Activated T-cell treated with anti-CD3 and anti-CD28 coated beads for 24 hours (primary cell): Measurements from ENCODE around the gene ADARB2.
"Not testable (repeated sequence)": the region's sequence is repeated elsewhere in the genome, so short reads cannot be mapped to it uniquely, and the experiment has no call there.

Experiments used
- DNase-seq: peaks from one replicate; pipeline ENCODE4 v3.0.0-alpha.2; 2020; ENCODE audit warnings: low read depth

The ADARB2 gene

GRCh38 chr10:1227510-1228402 lies 509.6 kb downstream of the ADARB2 start:
- no peak for DNase-seq

- not testable (repeated sequence) for DNase-seq
Measured at GRCh38 chr10:1226907-1227306, 510.4 kb downstream of the ADARB2 start.

DNA sequence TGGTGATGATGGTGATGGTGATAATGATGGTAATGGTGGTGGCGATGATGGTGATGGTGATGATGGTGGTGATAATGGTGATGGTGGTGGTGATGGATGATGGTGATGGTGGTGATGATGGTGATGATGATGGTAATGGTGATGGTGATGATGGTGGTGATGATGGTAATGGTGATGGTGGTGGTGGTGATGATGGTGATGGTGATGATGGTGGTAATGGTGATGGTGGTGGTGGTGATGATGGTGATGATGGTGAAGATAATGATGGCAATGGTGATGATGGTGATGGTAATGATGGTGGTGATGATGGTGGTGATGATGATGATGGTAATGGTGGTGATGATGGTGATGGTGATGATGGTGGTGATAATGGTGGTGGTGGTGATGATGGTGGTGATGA lies 517.5 kb downstream of the ADARB2 start:
- not testable (repeated sequence) for DNase-seq

DNA sequence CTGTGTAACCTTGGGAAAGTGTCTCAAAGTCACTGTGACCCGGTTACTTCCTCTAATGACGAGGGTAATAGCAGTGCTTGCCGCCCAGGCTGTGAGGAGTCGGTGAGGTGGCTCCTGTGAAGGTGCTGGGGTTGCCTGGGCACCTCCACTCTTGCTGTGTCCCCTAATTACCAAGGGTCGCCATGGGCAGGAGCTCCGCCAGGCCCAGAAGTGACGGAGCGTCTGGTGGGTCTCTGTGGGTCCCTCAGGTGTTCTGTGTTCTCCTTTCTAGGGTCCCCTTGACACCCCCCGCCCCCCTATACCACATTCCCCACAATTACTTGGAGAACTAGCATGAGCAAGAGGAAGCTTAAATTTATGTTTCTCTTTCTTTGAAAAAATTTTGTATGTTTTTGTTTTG lies 519.7 kb downstream of the ADARB2 start:
- no peak for DNase-seq

DNA sequence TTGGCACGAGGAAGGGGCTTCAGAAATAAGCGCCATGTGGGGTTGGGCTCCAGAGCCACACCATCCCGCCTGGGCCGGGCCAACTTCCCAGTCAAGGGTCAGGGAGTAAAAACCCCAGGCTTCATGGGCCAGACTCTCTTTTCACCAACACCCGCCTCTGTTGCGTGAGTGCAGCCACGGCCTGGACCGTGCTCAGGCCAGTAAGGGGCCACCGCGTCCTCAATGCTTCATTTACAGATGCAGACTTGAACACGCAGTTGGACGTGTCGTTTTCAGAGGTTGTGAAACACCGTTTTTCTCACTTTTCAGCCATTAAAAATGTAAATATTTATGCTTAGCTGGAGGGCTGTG lies 520.1 kb downstream of the ADARB2 start:
- no peak for DNase-seq

DNA sequence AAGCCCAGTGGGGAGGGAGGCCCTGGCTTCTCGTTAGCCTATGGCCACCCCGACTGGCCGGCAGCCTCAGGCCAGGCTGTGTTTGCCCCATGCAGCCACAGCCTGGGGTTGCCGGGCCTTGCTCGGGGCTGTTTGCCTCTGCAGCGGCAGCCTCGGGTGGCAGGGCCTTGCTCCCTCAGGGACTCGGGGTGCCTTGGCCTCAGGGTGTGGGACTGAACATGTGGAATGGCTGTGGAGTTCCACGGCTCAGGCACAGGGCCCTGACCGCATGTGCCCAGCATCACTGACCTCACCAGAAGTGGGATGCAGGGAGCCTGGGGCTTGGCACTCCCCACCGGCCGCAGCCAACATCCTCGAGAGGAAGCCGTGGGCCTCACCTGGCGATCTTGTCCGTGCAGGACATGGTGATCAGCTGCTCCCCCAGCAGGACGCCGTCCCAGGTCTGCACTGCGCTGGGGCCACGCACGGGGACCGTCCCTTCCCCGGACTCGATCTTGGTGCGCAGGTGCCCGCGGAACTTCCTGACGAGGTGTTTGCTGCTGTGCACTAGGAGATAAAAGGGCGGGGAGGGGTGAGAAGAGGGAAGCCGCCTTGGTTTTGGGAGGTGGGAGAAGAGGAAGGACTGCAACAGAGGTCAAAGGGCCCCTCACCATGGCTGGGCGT lies 520.6 kb downstream of the ADARB2 start:
- no peak for DNase-seq

DNA sequence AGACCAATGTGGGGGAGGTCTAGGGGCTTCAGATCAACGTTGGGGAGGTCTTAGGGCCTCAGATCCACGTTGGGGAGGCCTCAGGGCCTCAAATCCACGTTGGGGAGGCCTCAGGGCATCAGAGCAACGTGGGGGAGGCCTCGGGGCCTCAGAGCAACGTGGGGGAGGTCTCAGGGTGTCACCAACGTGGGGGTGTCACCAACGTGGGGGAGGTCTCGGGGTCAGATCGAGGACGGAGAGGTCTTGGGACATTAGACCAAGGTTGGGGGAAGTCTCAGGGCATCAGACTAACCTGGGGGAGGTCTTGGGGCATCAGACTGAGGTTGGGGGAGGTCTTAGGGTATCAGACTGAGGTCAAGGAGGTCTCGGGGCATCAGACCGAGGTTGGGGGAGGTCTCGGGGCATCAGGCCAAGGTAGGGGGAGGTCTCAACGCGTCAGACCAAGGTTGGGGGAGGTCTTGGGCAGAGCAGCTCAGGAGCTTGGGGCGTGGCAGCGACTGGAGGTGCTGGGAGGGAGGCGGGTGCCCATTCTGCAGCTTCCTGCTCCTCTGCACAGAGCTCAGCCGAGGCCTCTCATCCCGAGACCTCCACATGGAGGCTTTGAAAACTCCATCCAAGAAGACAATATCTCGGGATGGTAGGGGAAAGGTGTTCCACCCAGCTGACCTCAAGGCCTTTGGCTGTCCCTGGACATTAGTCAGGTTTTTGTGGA lies 521.3 kb downstream of the ADARB2 start:
- DNase-seq, result no peak

GRCh38 chr10:1214882-1215540 lies 522.3 kb downstream of the ADARB2 start:
- no peak for DNase-seq

- no peak for DNase-seq
Measured at GRCh38 chr10:1214071-1214675, 523.2 kb downstream of the ADARB2 start.

GRCh38 chr10:1213252-1214070 lies 523.9 kb downstream of the ADARB2 start:
- DNase-seq, result no peak

DNA sequence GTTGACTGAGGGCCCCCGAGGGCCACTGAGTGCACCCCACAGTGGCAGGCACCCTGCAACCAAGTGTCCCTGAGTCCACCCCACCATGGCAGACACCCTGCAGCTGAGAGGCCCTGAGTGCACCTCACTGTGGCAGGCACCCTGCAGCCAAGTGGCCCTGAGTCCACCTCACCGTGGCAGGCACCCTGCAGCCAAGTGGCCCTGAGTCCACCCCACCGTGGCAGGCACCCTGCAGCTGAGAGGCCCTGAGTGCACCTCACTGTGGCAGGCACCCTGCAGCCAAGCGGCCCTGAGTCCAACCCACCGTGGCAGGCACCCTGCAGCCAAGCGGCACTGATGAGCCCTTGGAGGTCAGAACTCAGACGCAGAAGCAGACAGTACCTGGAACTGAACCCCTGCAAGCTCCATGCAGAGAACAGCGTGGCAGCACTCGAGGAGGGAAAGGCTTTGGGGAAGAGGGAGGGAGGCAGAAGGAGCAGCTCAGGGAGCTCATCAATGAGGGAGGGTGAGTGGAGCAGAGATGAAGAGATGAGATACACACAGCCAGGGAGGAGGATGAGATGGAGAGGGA lies 524.7 kb downstream of the ADARB2 start:
- DNase-seq, result no peak

- no peak for DNase-seq
Measured at GRCh38 chr10:1211844-1212570, 525.3 kb downstream of the ADARB2 start.

DNA sequence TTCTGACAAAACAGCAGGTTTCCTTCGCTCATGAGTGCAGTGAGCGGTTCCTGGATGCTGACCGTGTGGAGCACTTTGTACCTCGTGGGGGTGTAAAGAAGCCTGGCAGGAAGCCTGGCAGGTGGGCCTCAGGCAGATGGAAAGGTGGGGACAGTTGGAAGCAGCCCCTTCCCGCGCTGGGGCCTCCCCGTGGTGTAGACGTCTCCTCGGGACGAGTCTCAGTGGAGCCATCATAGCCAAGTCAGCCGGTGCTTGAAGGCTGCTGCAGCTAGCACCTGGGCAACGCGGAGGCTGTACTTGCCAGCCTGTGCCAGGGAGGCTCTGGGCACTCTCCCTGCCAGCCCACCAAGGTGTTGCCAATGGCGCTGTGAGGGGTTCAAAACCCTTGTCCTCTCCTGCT lies 526.7 kb downstream of the ADARB2 start:
- DNase-seq, result no peak

GRCh38 chr10:1209355-1209979 lies 527.9 kb downstream of the ADARB2 start:
- DNase-seq, result no peak

DNA sequence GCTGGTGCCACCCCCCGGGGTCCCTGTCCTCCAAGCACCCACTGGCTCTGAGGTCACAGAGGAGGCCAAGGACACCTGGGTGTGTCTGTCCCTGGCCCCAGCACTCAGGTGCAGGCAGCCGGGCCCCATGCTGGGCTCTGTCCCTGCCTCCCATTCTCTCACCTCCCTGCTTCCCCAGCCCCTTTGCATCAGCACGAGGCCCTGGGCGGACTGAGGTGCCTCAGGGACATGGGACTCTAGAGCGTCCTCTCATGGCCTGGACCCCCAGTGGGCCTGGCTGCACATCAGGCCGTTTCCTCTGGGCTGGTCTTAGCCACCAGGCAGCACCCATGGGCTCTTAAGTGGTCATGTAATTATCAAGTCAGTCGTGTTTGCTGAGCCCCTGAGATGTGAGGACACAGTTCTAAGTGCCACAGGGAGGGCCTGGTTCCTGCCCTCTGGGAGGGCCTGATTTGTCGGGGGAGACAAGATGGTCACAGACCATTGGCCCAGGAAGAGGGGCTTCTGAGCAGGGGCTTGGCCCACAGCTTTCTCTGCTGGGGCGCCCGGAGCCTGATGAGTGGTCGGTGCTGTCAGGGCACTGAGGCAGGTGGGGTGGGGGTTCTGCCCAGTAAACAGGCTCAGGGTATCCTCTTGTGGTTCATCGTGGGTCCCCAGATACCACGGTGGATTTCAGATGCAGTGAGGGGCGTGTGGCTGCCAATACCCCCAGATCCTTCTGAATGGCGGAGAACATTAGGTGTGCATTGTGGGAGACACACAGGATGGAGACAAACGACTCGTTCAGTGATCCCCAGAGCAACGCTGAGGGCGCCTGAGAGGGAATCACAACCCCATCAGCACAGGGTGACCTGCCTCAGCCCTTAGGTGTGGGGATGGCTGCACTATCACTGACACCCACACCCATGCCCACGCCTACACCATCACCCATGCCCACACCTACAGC lies 528.7 kb downstream of the ADARB2 start:
- DNase-seq, result no peak

- DNase-seq, result no peak
Measured at GRCh38 chr10:1206601-1207000, 530.7 kb downstream of the ADARB2 start.

GRCh38 chr10:1206101-1206500 lies 531.2 kb downstream of the ADARB2 start:
- DNase-seq, result no peak

GRCh38 chr10:1205450-1206030 lies 531.8 kb downstream of the ADARB2 start:
- DNase-seq, result no peak
